HEK293T (cell line): ENCODE measurements around the gene TTBK1.

Experiments
- ARNT ChIP-seq: fragments of 450-650 bp; IDR thresholded peaks from 2 replicates; pipeline ENCODE4 v1.6.1; 2017; ENCODE audit warnings: mild to moderate bottlenecking
- BHLHE40 ChIP-seq: fragments of 450-650 bp; IDR thresholded peaks from 2 replicates; pipeline ENCODE4 v1.6.1; 2016; ENCODE audit warnings: mild to moderate bottlenecking, moderate library complexity, borderline replicate concordance
- ELF4 ChIP-seq: fragments of 450-650 bp; IDR thresholded peaks from 2 replicates; pipeline ENCODE4 v1.6.1; 2017; ENCODE audit warnings: antibody characterized with exemption
- FOXA1 ChIP-seq: fragments of 450-650 bp; IDR thresholded peaks from 2 replicates; pipeline ENCODE4 v1.6.1; 2016; ENCODE audit warnings: mild to moderate bottlenecking
- FOXK2 ChIP-seq: fragments of 450-650 bp; IDR thresholded peaks from 2 replicates; pipeline ENCODE4 v1.6.1; 2016; ENCODE audit warnings: mild to moderate bottlenecking
- HDGF ChIP-seq: fragments of 450-650 bp; IDR thresholded peaks from 2 replicates; pipeline ENCODE4 v1.6.1; 2017; ENCODE audit warnings: antibody characterized with exemption, borderline replicate concordance
- L3MBTL2 ChIP-seq: fragments of 450-650 bp; conservative IDR thresholded peaks from 2 replicates; pipeline ENCODE4 v1.6.1; 2016; ENCODE audit warnings: mild to moderate bottlenecking
- LEF1 ChIP-seq: fragments of 450-650 bp; IDR thresholded peaks from 2 replicates; pipeline ENCODE4 v1.6.1; 2017; ENCODE audit warnings: mild to moderate bottlenecking, borderline replicate concordance
- SP1 ChIP-seq: fragments of 450-650 bp; IDR thresholded peaks from 2 replicates; pipeline ENCODE4 v1.6.1; 2017
- SUZ12 ChIP-seq: fragments of 450-650 bp; IDR thresholded peaks from 2 replicates; pipeline ENCODE4 v1.6.1; 2016; ENCODE audit warnings: mild to moderate bottlenecking
- TARDBP ChIP-seq: fragments of 450-650 bp; IDR thresholded peaks from 2 replicates; pipeline ENCODE4 v1.6.1; 2016
- ZNF384 ChIP-seq: fragments of 450-650 bp; IDR thresholded peaks from 2 replicates; pipeline ENCODE4 v1.6.1; 2016
- TF ChIP-seq, protein P1 (sequence below): fragments of 450-650 bp; IDR thresholded peaks from 2 replicates; pipeline ENCODE4 v1.6.1; 2016

GRCh38 chr6:43273707-43274106 lies 30.4 kb downstream of the TTBK1 start:
- TF ChIP-seq ELF4 (no peak), HDGF (no peak), ARNT (no peak), FOXK2 (no peak), SUZ12 (no peak), TARDBP (no peak), SP1 (no peak), BHLHE40 (no peak), L3MBTL2 (no peak), ZNF384 (no peak), FOXA1 (no peak), LEF1 (no peak)
- TF ChIP-seq, protein P1, sequence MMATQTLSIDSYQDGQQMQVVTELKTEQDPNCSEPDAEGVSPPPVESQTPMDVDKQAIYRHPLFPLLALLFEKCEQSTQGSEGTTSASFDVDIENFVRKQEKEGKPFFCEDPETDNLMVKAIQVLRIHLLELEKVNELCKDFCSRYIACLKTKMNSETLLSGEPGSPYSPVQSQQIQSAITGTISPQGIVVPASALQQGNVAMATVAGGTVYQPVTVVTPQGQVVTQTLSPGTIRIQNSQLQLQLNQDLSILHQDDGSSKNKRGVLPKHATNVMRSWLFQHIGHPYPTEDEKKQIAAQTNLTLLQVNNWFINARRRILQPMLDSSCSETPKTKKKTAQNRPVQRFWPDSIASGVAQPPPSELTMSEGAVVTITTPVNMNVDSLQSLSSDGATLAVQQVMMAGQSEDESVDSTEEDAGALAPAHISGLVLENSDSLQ: no peak
